Measurements from ENCODE around the gene B4GALNT3. TPM values are rescaled to one million over a fixed set of nuclear protein-coding genes. Genes with fewer than 3 reads are reported as not detected.

Gene B4GALNT3
- total and polyA plus RNA-seq, 2 of the 13 experiments (the other 11 are each of a cell fraction or from before 2014, with no cell fraction given): 3.2 to 4.4 TPM

DNA sequence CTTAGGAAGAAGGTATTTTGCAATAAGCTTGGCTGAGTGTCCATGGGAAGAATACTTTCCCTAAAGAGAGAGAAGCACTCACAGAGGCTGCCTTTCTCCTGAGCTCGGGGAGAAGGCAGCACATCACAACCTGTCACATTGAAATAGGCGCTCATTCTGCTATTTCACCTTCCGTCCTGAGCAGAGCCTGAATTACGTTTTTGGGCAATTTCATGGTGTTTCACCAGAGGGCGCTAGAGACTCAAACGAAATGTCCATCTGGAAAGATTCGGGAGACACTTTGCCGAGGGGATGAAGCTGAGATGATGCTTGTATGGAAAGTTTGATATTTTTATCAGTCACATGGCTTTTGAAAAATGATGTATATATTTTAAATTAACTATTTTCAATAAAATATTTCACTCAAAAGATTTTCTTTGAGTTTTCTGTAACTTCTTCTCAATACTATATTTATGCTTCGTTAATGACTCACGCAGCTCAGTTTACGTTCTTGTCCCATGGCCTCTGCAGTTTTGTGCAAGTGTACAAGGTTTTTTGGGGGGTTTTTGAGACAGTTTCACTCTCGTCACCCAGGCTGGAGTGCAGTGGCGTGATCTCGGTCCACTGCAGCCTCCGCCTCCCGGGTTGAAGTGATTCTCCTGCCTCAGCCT is 17.4 kb upstream of the B4GALNT3 start (continued):
- peak; percentile 61 for TF ChIP-seq STAG1 (CRISPR knock-in tag; IDR thresholded peaks at IDR 0.05)
- TF ChIP-seq, protein P1, sequence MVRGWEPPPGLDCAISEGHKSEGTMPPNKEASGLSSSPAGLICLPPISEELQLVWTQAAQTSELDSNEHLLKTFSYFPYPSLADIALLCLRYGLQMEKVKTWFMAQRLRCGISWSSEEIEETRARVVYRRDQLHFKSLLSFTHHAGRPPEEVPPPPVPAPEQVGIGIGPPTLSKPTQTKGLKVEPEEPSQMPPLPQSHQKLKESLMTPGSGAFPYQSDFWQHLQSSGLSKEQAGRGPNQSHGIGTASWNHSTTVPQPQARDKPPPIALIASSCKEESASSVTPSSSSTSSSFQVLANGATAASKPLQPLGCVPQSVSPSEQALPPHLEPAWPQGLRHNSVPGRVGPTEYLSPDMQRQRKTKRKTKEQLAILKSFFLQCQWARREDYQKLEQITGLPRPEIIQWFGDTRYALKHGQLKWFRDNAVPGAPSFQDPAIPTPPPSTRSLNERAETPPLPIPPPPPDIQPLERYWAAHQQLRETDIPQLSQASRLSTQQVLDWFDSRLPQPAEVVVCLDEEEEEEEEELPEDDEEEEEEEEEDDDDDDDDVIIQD (CRISPR knock-in tag; IDR thresholded peaks at IDR 0.05; ENCODE audit: low read depth): peak; percentile 54; the same call in 1 of the 2 replicates

DNA sequence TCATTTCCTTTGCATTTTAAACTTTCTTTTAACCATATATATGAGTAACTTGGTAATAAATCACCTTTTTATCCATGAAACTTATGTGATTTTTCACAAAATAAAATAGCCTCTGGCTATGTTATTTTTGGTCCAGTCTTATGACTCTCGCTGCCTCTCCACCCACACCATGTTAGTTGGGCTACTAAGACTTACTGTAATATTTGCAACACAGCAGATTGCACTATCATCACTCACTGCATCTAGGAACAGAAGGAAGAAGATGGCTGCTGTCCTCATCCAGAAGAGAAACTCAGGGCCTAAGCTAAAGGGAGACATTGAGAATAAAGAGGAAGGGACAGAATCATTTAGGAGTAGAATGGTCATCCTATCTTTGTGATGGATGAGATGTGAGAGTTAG is 12.6 kb upstream of the B4GALNT3 start:
- Histone ChIP-seq H3K36me3 (replicated peaks in 1 of 2; ENCODE audit: control insufficient read depth in 1 of 2, insufficient read depth in 2 of 2, low read length in 2 of 2) (peaks cover 0 to 2% of the 10 kb centered on the region in 2 experiments; a peak in 1 of 5 replicates), H3K9me3 (ENCODE audit: low read length) (no peaks in the 10 kb centered on the region), H3K9ac (ENCODE audit: insufficient read depth, low read depth, low read length) (no peak overlapping the region), H3K4me1 (ENCODE audit: insufficient read depth, low read length) (no peaks in the 10 kb centered on the region), H3K4me3 (replicated peaks in 1 of 3; ENCODE audit: insufficient read depth in 1 of 3, low read depth in 2 of 3, low read length in 3 of 3) (no peak overlapping the region), H3K79me2 (ENCODE audit: insufficient read depth, low read length) (no peaks in the 10 kb centered on the region), H4K20me1 (ENCODE audit: insufficient read depth, low read length) (no peaks in the 10 kb centered on the region), H3K4me2 (ENCODE audit: low read depth, low read length) (no peak overlapping the region), H3K27me3 (ENCODE audit: control insufficient read depth in 1 of 2, insufficient read depth in 2 of 2, low read length in 2 of 2) (no peaks in the 10 kb centered on the region), H3K27ac (ENCODE audit: extremely low read length, insufficient read depth, low read length) (no peak overlapping the region), H2AFZ (ENCODE audit: low read length) (no peak overlapping the region)
- ChIA-PET CTCF (ENCODE audit: low intra/inter-chr PET ratio, low total read pairs) (interaction anchor here (0.9 kb wide), 1 partner anchor 98 kb away, joined by 3 read pairs; no protein-coding TSS in a partner anchor), POLR2A (no interaction called here)
- 66% methylated on average over 1 of the region's 1 CpG for WGBS (ENCODE audit: low lambda C conversion rate)
- DNase-seq (ENCODE audit: low spot score): no peak
- in situ Hi-C loops (cut with HindIII; ENCODE audit: extremely low pct_ligation_motif_present, low pct_unique_long_range_greater_than_20kb): no loop called here
- ATAC-seq: no peak
- no peak for TF ChIP-seq ZNF546 (CRISPR knock-in tag; conservative IDR thresholded peaks at IDR 0.05)
- no peak for TF ChIP-seq ZFAT (CRISPR knock-in tag; conservative IDR thresholded peaks at IDR 0.05)
- TF ChIP-seq ZNF746 (CRISPR knock-in tag; IDR thresholded peaks at IDR 0.05): no peak
- no peak for TF ChIP-seq KDM5B (CRISPR knock-in tag; IDR thresholded peaks at IDR 0.05; ENCODE audit: borderline replicate concordance)
- no peak for TF ChIP-seq CBX5 (CRISPR knock-in tag; IDR thresholded peaks at IDR 0.05; ENCODE audit: borderline replicate concordance)
- BruUV-seq (replicated peaks): no TSS peak
- no peak for FAIRE-seq
- intact Hi-C loops (cut with micrococcal nuclease; ENCODE audit: unreplicated experiment): no loop called here
